OCI-LY7 (cell line): ENCODE data around the gene NAT16. TPM values are rescaled to one million over a fixed set of nuclear protein-coding genes. Genes with fewer than 3 reads are reported as not detected.
A peak's percentile ranks its signal among the peaks of the same experiment; 100 is the strongest.

Experiments used
- BruUV-seq: library from RNA; stranded (reverse); fragments of 400-500 nt; replicated peaks from 2 replicates; lab custom pipeline; 2021; lab: Mats Ljungman, UMichigan
- CTCF ChIA-PET: fragments of 300-600 bp; sonication (Branson Sonifier 250); formaldehyde crosslinking; loops from one replicate; lab custom pipeline; 2022; ENCODE audit warnings: antibody characterized with exemption; ENCODE audit not compliant: unreplicated experiment; lab: Charles Lee
- POLR2A ChIA-PET: fragments of 300-600 bp; sonication (Branson Sonifier 250); formaldehyde crosslinking; loops from one replicate; lab custom pipeline; 2022; ENCODE audit warnings: antibody characterized with exemption; lab: Charles Lee
- DNase-seq: peaks from one replicate; pipeline ENCODE4 v3.0.0-alpha.2; 2015; ENCODE audit warnings: low spot score
- H2AFZ ChIP-seq: fragments of 200-600 bp; sonication (generic), shearing (Covaris generic); 2 replicates; pipeline ENCODE4 v1.6.1; 2014; ENCODE audit warnings: mild to moderate bottlenecking, antibody characterized with exemption, low read length, moderate library complexity
- H3K27ac ChIP-seq: fragments of 200-600 bp; sonication (generic); 2 replicates; pipeline ENCODE4 v1.5.1; 2014; ENCODE audit warnings: mixed run types, low read depth, mild to moderate bottlenecking, moderate library complexity, low read length, inconsistent platforms; ENCODE audit not compliant: poor library complexity, severe bottlenecking
- H3K36me3 ChIP-seq: fragments of 200-600 bp; sonication (generic); 2 replicates; pipeline ENCODE4 v1.6.1; 2014; ENCODE audit warnings: mild to moderate bottlenecking, antibody characterized with exemption, low read length, moderate library complexity, mixed read lengths; ENCODE audit not compliant: insufficient read depth
- H3K4me1 ChIP-seq: fragments of 200-600 bp; sonication (generic); 2 replicates; pipeline ENCODE4 v1.5.1; 2014; ENCODE audit warnings: mild to moderate bottlenecking, low read length; ENCODE audit not compliant: insufficient read depth, poor library complexity, severe bottlenecking
- H3K4me2 ChIP-seq: fragments of 200-600 bp; sonication (generic); 2 replicates; pipeline ENCODE4 v1.6.1; 2014; ENCODE audit warnings: mild to moderate bottlenecking, low read length
- H3K4me3 ChIP-seq: fragments of 200-600 bp; sonication (generic); 2 replicates; pipeline ENCODE4 v1.5.1; 2014; ENCODE audit warnings: mild to moderate bottlenecking, low read depth, low read length; ENCODE audit not compliant: poor library complexity, severe bottlenecking
- H3K79me2 ChIP-seq: fragments of 200-600 bp; sonication (generic); 2 replicates; pipeline ENCODE4 v1.6.1; 2016; ENCODE audit warnings: low read depth, mild to moderate bottlenecking, low read length, moderate library complexity, mixed read lengths; ENCODE audit not compliant: insufficient read depth
- H3K9me2 ChIP-seq: fragments of 200-600 bp; sonication (generic); 2 replicates; pipeline ENCODE4 v1.6.1; 2016; ENCODE audit warnings: mild to moderate bottlenecking, low read length, mixed read lengths; ENCODE audit not compliant: insufficient read depth
- H3K9me3 ChIP-seq: fragments of 200-600 bp; sonication (generic); 2 replicates; pipeline ENCODE4 v1.6.1; 2014; ENCODE audit warnings: mild to moderate bottlenecking, mixed run types, low read length, mixed read lengths
- H4K20me1 ChIP-seq: fragments of 200-600 bp; sonication (generic); 2 replicates; pipeline ENCODE4 v1.6.1; 2014; ENCODE audit warnings: mild to moderate bottlenecking, antibody characterized with exemption, low read length, moderate library complexity, mixed read lengths; ENCODE audit not compliant: insufficient read depth
- CTCF ChIP-seq: fragments of 200-600 bp; sonication (generic); conservative IDR thresholded peaks from 2 replicates; pipeline ENCODE4 v1.5.1; 2014; ENCODE audit warnings: mild to moderate bottlenecking, antibody characterized with exemption, low read length, moderate library complexity, mixed read lengths
- EZH2phosphoT487 ChIP-seq: fragments of 200-600 bp; sonication (generic); IDR thresholded peaks from 2 replicates; pipeline ENCODE4 v1.6.1; 2018; ENCODE audit warnings: low read depth, borderline replicate concordance, mild to moderate bottlenecking, mixed run types, antibody characterized with exemption, low read length, moderate library complexity, mixed read lengths
- intact Hi-C: fragments of 100-400 bp; cut with micrococcal nuclease; formaldehyde crosslinking; loops from one replicate; pipeline ENCODE4 v1.10.0; 2022; ENCODE audit not compliant: unreplicated experiment
- total RNA-seq, 2 experiments: library from RNA; depleted of rRNA in 1 of 2; stranded (reverse); fragments of >200 nt in 1 of 2; shearing (Covaris generic) in 1 of 2; gene quantifications; 2 replicates each; pipeline ENCODE4 v1.2.3, GENCODE V29; 2014 to 2022

The NAT16 gene
- total RNA-seq, 2 experiments from 2014 or later = 0.22 TPM; not detected in 1

GRCh38 chr7:101165075-101165957 lies 14.8 kb downstream of the NAT16 start, which contains the start of gene VGF:
Gene VGF, minus strand, starts transcription at chr7:101165569. Its CDS starts 726 bp downstream, at chr7:101164843.
- Histone ChIP-seq H3K4me2 (peak within 1 kb of the TSS; percentile 11; the same call in 1 of the 2 replicates), H3K4me3 (no peak within 1 kb of the TSS), H3K36me3 (no peaks in the 10 kb centered on the region), H3K9me2 (no peaks in the 10 kb centered on the region), H4K20me1 (no peaks in the 10 kb centered on the region), H3K9me3 (no peaks in the 10 kb centered on the region), H3K79me2 (no peaks in the 10 kb centered on the region), H2AFZ (no peak within 1 kb of the TSS), H3K27ac (no peak within 1 kb of the TSS), H3K4me1 (peaks cover 13% of the 10 kb centered on the region)
- POLR2A ChIA-PET = interaction anchor here (0.6 kb wide), 1 partner anchor 11 kb away, joined by 3 read pairs; no protein-coding TSS in a partner anchor
- DNase-seq = peak; percentile 77
- TF ChIP-seq EZH2phosphoT487 (no peak), CTCF (no peak)
- intact Hi-C loops = no loop called here
- no TSS peak for BruUV-seq
- CTCF ChIA-PET = interaction anchor here (0.6 kb wide), 1 partner anchor 685 kb away, joined by 7 read pairs; no protein-coding TSS in a partner anchor

- intact Hi-C loops = no loop called here
- no peak for DNase-seq
- Histone ChIP-seq H3K4me1 (peaks cover 13% of the 10 kb centered on the region), H3K9me2 (no peaks in the 10 kb centered on the region), H3K9me3 (no peaks in the 10 kb centered on the region), H4K20me1 (no peaks in the 10 kb centered on the region), H3K36me3 (no peaks in the 10 kb centered on the region), H3K79me2 (no peaks in the 10 kb centered on the region), H3K27ac (no peak overlapping the region), H3K4me2 (peak overlapping the region; percentile 71; the same call in 1 of the 2 replicates), H2AFZ (no peak overlapping the region), H3K4me3 (no peak overlapping the region)
- no TSS peak for BruUV-seq
- CTCF ChIA-PET = no interaction called here
- POLR2A ChIA-PET = interaction anchor here (0.6 kb wide), 1 partner anchor 187 kb away, joined by 3 read pairs; no protein-coding TSS in a partner anchor
- TF ChIP-seq CTCF (no peak), EZH2phosphoT487 (no peak)
Observed at GRCh38 chr7:101164071-101164840, 15.8 kb downstream of the NAT16 start.
